Liver (tissue), 3 donors: ENCODE data around the gene OR1F1.

Source experiments
- EGR1 ChIP-seq, 2 donors: IDR thresholded peaks; 2 replicates each; pipeline ENCODE4 v1.6.1; 2016 to 2018; ENCODE audit warnings: antibody characterized with exemption in 2 of 2, low read depth in 2 of 2
- FOXA1 ChIP-seq: IDR thresholded peaks from 2 replicates; pipeline ENCODE4 v1.6.1; 2016; ENCODE audit warnings: antibody characterized with exemption
- JUND ChIP-seq, 2 donors: IDR thresholded peaks; 2 replicates each; pipeline ENCODE4 v1.6.1; 2016; ENCODE audit warnings: antibody characterized with exemption in 2 of 2
- MAX ChIP-seq: IDR thresholded peaks from 2 replicates; pipeline ENCODE4 v1.6.1; 2016; ENCODE audit warnings: antibody characterized with exemption
- RXRA ChIP-seq, 2 donors: IDR thresholded peaks; 2 replicates each; pipeline ENCODE4 v1.6.1; 2017 to 2018; ENCODE audit warnings: antibody characterized with exemption in 2 of 2, mild to moderate bottlenecking in 1 of 2
- SP1 ChIP-seq: IDR thresholded peaks from 2 replicates; pipeline ENCODE4 v1.6.1; 2018; ENCODE audit warnings: antibody characterized with exemption, mild to moderate bottlenecking
- TAF1 ChIP-seq: conservative IDR thresholded peaks from 2 replicates; pipeline ENCODE4 v1.6.1; 2016; ENCODE audit warnings: antibody characterized with exemption, mild to moderate bottlenecking
- YY1 ChIP-seq: IDR thresholded peaks from 2 replicates; pipeline ENCODE4 v1.6.1; 2016; ENCODE audit warnings: antibody characterized with exemption, mild to moderate bottlenecking
- TF ChIP-seq, protein P1 (sequence below): fragments of 150-350 bp; IDR thresholded peaks from 2 replicates; pipeline ENCODE4 v1.5.1; 2017; ENCODE audit warnings: improper control_type of control experiment, low read depth, low read length; ENCODE audit not compliant: missing input control
- donor health status: healthy.
- donor health status: healthy.

DNA sequence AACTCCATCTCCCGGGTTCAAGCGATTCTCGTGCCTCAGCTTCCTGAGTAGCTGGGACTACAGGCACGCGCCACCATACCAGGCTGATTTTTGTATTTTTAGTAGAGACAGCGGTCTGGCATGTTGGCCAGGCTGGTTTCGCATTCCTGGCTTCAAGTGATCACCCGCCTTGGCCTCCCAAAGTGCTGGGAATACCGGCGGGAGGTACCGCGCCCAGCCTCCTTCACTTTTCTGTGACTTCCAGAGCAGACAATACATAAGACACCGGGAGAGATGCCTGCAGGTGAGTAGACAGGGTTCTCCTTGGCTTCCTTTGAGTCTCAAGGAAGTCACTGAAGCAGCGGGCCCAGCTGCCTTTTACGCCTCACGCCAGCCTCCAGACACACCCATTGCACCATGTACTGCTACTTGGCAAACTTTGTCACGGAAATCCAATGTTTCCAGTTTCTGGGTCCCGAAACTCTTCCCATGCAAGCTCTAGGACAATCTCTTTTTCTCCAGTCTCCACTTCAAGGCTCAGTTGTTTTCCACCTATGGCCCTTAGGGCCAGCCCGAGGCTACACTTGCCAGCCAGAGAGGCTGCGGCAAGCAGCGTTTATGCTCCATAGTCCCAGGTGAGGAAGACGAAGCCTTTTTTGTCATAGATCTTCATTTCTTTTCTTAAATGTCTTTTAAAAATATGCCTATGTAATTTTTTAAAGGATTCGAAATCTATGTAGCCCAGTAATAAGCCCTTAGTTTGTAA lies 886 bp upstream of the OR1F1 start:
- TF ChIP-seq, protein P1, sequence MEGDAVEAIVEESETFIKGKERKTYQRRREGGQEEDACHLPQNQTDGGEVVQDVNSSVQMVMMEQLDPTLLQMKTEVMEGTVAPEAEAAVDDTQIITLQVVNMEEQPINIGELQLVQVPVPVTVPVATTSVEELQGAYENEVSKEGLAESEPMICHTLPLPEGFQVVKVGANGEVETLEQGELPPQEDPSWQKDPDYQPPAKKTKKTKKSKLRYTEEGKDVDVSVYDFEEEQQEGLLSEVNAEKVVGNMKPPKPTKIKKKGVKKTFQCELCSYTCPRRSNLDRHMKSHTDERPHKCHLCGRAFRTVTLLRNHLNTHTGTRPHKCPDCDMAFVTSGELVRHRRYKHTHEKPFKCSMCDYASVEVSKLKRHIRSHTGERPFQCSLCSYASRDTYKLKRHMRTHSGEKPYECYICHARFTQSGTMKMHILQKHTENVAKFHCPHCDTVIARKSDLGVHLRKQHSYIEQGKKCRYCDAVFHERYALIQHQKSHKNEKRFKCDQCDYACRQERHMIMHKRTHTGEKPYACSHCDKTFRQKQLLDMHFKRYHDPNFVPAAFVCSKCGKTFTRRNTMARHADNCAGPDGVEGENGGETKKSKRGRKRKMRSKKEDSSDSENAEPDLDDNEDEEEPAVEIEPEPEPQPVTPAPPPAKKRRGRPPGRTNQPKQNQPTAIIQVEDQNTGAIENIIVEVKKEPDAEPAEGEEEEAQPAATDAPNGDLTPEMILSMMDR, result no peak
- TF ChIP-seq FOXA1 (no peak), TAF1 (no peak), EGR1 (IDR thresholded peaks at IDR 0.05; ENCODE audit: low read depth in 2 of 2) (no peak), YY1 (no peak), JUND (IDR thresholded peaks at IDR 0.05) (no peak), MAX (no peak), SP1 (no peak), RXRA (IDR thresholded peaks at IDR 0.05) (no peak)
